Duodenal mucosa (tissue), 2 donors: ENCODE measurements around the gene CGGBP1.

Experiments
- H3K27ac ChIP-seq: one replicate; pipeline ENCODE4 v1.7.0; 2013; ENCODE audit warnings: low read depth, low read length
- H3K27me3 ChIP-seq, 2 donors: one replicate each; pipeline ENCODE4 v1.7.0; 2013; ENCODE audit warnings: low read length in 2 of 2, control low read depth in 1 of 2; ENCODE audit not compliant: insufficient read depth in 2 of 2, control insufficient read depth in 1 of 2
- H3K36me3 ChIP-seq, 2 donors: one replicate each; pipeline ENCODE4 v1.7.0; 2013; ENCODE audit warnings: low read length in 2 of 2, control low read depth in 1 of 2; ENCODE audit not compliant: insufficient read depth in 2 of 2, control insufficient read depth in 1 of 2
- H3K4me1 ChIP-seq, 2 donors: one replicate each; pipeline ENCODE4 v1.7.0; 2013; ENCODE audit warnings: low read length in 2 of 2, control low read depth in 1 of 2; ENCODE audit not compliant: insufficient read depth in 2 of 2, control insufficient read depth in 1 of 2
- H3K4me3 ChIP-seq, 2 donors: one replicate each; pipeline ENCODE4 v1.7.0; 2013; ENCODE audit warnings: low read length in 2 of 2, low read depth in 1 of 2
- H3K9ac ChIP-seq, 2 donors: one replicate each; pipeline ENCODE4 v1.7.0; 2013; ENCODE audit warnings: low read length in 2 of 2, low read depth in 1 of 2
- H3K9me3 ChIP-seq, 2 donors: one replicate each; pipeline ENCODE4 v1.7.0; 2013; ENCODE audit warnings: low read length in 2 of 2, control low read depth in 1 of 2; ENCODE audit not compliant: control insufficient read depth in 1 of 2

CGGBP1 gene

DNA sequence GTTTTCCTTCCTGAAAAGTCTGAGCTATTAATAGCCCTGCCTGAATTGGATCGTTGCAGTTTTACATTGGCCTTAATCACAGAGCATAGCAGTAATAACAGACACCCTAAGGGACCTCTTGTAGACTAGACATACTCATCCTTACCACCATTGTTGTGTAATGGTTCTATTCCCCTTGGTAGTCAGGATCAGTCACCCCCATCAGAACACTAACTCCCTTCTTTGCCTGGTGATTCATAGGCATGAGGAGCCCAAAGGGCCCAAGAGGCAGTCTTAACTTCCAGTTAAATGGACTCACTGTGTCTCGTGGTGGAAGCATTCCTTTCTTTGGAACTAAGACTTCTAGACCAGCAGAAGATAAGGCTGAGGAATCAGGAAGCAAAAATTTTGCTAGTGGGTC lies 20.2 kb downstream of the CGGBP1 start:
- Histone ChIP-seq H3K4me3 (no peak overlapping the region), H3K9me3 (no peaks in the 10 kb centered on the region), H3K36me3 (no peaks in the 10 kb centered on the region), H3K9ac (no peak overlapping the region), H3K4me1 (no peaks in the 10 kb centered on the region), H3K27ac (no peak overlapping the region), H3K27me3 (no peaks in the 10 kb centered on the region)

DNA sequence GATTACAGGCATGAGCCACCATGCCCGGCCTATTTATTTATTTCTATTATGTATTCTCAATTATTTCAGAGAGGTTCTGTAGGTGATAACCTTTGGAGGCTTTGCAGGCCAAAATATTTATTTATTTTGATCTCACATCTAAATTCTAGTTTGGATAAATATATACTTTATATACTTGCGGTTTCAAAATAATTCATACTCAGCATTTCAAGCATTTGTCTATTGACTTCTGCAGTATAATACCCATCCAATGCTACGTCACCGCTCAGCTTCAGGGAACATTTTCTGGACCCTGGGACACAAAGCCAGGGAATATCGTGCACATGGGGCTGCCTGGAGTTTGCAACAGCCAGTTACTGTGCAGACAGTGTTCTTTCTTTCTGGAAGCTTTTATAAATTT lies 22.6 kb downstream of the CGGBP1 start:
- H3K36me3 ChIP-seq: no peaks in the 10 kb centered on the region
- H3K4me3 ChIP-seq: no peak overlapping the region
- H3K27ac ChIP-seq: no peak overlapping the region
- H3K9me3 ChIP-seq: no peaks in the 10 kb centered on the region
- no peak overlapping the region for H3K9ac ChIP-seq
- no peaks in the 10 kb centered on the region for H3K27me3 ChIP-seq
- H3K4me1 ChIP-seq: no peaks in the 10 kb centered on the region

DNA sequence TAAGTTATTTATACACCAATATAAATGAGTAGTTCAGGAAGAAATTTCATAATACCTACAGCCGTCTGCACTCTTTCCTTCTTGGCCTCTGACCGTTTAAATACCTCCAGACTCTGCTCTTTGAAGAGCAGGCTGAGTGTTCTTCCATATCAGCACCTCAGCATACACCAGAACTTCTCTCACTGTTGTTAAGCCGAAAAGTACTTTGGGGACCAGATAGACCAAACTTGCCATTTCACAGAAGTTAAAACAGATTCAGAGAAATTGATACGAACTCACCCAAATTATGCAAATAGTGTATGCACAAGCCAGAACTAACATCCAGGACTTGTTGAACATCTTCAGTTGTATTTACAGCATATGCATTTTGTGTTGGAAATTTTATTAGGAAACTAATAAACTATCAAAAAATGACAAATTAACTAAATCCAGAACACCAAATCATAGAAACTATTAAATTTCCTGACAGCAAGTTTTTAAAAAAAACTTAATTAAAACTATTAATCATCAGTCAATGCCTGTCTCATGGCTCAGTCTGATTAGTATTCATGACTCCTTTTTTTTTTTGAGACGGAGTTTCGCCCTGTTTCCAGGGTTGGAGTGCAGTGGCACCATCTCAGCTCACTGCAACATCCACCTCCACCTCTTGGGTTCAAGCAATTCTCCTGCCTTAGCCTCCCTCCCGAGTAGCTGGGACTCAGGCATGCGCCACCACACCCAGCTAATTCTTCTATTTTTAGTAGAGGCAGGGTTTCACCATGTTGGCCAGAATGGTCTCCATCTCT lies 24.1 kb downstream of the CGGBP1 start:
- Histone ChIP-seq H3K9me3 (no peaks in the 10 kb centered on the region), H3K27me3 (no peaks in the 10 kb centered on the region), H3K36me3 (no peaks in the 10 kb centered on the region), H3K9ac (no peak overlapping the region), H3K4me3 (no peak overlapping the region), H3K27ac (no peak overlapping the region), H3K4me1 (no peaks in the 10 kb centered on the region)

DNA sequence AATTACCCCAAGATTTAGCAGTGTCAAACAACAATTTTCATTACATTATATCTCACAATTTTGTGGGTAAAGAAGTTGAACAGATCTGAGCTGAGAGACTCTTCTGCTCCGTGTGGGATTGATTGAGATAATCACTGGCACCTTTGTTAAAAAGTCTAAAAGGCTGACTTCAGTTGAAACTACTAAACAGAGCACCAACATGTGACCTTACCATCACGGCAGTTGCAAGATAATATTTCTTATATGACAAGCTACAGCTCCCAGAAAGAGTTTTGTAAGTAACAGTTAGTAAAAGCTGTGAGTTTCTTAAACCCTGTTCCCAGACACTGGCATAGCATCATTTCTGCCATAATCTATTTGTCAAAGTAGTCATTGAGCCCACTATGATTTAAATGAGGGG lies 25.0 kb downstream of the CGGBP1 start:
- no peaks in the 10 kb centered on the region for H3K36me3 ChIP-seq
- H3K4me1 ChIP-seq: no peaks in the 10 kb centered on the region
- no peak overlapping the region for H3K27ac ChIP-seq
- no peaks in the 10 kb centered on the region for H3K27me3 ChIP-seq
- H3K9ac ChIP-seq: no peak overlapping the region
- no peaks in the 10 kb centered on the region for H3K9me3 ChIP-seq
- H3K4me3 ChIP-seq: no peak overlapping the region

DNA sequence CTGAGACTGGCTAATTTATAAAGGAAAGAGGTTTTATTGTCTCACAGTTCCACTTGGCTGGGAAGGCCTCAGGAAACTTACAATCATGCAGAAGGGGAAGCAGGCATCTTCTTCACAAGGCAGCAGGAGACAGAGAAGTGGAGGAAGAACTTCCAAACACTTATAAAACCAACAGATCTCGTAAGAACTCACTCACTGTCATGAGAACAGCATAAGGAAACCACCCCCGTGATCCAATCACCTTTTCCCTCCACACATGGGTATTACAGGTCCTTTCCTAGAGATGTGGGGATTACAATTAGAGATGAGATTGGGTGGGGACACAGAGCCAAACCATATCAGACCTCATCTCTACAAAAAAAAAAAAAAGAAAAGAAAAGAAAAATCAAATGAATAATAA lies 25.7 kb downstream of the CGGBP1 start:
- H3K36me3 ChIP-seq: no peaks in the 10 kb centered on the region
- H3K4me3 ChIP-seq: no peak overlapping the region
- no peaks in the 10 kb centered on the region for H3K4me1 ChIP-seq
- H3K9me3 ChIP-seq: no peaks in the 10 kb centered on the region
- no peak overlapping the region for H3K27ac ChIP-seq
- H3K27me3 ChIP-seq: no peaks in the 10 kb centered on the region
- H3K9ac ChIP-seq: no peak overlapping the region

DNA sequence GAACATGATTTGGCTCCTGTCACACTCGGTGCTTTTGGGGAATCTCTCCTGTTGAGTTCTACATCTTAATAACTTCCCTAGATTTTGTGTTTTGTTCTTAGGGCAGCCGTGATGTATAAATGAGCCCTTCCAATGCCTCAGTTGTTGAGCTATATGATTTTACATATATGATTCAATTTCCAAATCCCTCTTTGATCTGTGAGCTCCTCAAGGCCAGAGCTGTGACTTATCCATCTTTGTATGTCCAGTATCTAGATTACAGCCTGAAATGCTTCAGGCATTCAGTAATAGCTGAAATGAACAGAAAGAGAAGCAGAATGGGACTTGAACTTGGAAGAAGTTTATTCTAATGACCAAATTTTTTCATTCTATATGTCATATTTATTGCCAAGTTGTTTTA lies 26.6 kb downstream of the CGGBP1 start:
- no peaks in the 10 kb centered on the region for H3K4me1 ChIP-seq
- no peaks in the 10 kb centered on the region for H3K36me3 ChIP-seq
- H3K9me3 ChIP-seq: no peaks in the 10 kb centered on the region
- H3K27ac ChIP-seq: no peak overlapping the region
- H3K27me3 ChIP-seq: no peaks in the 10 kb centered on the region
- peak overlapping the region; percentile 26 to 45 for H3K9ac ChIP-seq
- H3K4me3 ChIP-seq: peak overlapping the region; percentile 48 to 55

DNA sequence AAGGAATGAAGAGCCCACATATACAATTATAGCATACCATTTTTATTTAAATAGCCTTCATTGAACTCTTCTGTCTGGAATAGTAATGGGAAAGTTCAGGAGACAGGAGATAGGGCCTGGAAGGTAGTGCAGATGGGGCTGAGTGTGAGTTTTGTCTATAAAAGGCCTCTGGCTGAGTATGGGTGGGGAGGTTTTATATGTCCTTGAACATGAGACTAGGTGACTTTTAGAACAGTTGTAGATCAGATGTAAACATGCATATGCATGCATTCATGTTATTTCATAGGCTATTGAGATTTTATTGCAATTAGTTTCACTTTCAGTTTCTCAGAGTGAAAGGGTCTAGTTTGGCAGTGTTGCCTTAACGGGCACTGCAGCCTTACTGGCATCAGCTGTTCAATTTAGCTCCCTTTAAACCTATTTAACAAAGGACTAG lies 27.1 kb downstream of the CGGBP1 start:
- Histone ChIP-seq H3K4me3 (peak overlapping the region; percentile 48 to 55), H3K36me3 (no peaks in the 10 kb centered on the region), H3K4me1 (no peaks in the 10 kb centered on the region), H3K27me3 (no peaks in the 10 kb centered on the region), H3K9ac (peak overlapping the region; percentile 26 to 45), H3K9me3 (no peaks in the 10 kb centered on the region), H3K27ac (no peak overlapping the region)

DNA sequence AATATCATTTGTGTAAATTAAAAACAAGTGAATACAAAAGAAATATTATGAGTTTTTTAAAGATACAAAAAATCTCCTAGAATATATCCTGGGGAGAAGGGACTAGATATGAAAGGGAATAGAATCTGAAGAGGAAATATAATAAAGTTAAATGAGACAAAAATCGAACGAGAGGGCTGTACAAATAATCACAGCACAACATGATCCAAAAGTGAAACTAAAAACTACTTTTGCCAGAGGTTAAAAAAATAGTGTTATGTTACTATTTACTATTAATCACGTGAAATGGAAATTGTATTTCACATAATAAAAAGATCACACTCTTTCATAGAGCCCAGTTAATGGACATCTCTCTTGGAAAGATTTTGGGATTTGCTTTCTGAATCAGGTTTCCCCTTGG lies 28.6 kb downstream of the CGGBP1 start:
- Histone ChIP-seq H3K9ac (no peak overlapping the region), H3K4me1 (no peaks in the 10 kb centered on the region), H3K27me3 (no peaks in the 10 kb centered on the region), H3K9me3 (no peaks in the 10 kb centered on the region), H3K36me3 (no peaks in the 10 kb centered on the region), H3K4me3 (peak overlapping the region; percentile 37 to 50), H3K27ac (no peak overlapping the region)

DNA sequence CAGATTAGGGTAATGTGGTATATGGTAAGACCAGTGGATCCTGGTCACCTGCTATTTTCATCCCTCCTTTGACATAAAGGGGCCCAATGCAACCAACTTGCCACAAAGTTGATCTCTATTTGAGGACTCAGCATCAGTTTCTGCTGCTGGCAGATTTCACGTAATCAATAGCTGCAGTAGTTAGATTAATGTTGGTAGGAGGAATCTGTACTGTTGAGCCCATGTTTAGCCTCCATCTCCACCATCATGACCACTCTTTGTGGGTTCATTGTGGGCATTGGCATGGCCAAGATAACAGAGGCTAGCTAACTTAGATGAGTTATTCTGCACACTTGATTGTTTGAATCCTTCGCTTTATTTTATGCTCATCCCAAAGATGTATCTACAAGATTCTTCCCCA lies 29.9 kb downstream of the CGGBP1 start:
- H3K27me3 ChIP-seq: no peaks in the 10 kb centered on the region
- H3K27ac ChIP-seq: no peak overlapping the region
- H3K4me3 ChIP-seq: no peak overlapping the region
- H3K9me3 ChIP-seq: no peaks in the 10 kb centered on the region
- H3K9ac ChIP-seq: no peak overlapping the region
- no peaks in the 10 kb centered on the region for H3K36me3 ChIP-seq
- no peaks in the 10 kb centered on the region for H3K4me1 ChIP-seq

DNA sequence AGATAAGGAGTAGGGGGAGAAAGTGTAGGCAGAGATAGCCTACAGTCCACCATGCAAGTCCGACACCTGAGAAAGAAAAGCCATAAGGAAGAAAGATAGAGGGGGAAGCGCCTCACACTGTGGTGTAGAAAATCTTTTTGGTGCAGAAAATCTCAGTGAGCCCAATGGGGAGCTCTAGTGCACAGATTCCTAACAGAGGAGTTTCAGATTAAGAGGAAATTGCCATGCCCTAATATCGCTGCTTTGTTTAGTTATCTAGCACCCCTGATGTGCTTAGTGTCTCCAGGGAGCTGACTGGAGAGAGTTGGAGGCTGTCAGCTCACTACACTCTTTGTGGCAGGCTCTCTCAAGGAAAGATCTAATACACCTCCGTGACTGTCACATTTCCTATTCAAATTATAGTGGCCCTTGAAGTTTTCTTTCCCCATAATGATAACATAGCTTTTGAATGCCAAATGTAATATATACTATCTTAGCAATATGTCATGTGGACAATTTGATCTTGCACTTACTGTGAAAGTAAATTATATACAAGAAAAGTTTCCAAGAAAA lies 33.7 kb downstream of the CGGBP1 start:
- no peaks in the 10 kb centered on the region for H3K27me3 ChIP-seq
- no peaks in the 10 kb centered on the region for H3K36me3 ChIP-seq
- no peaks in the 10 kb centered on the region for H3K4me1 ChIP-seq
- no peak overlapping the region for H3K4me3 ChIP-seq
- no peak overlapping the region for H3K9ac ChIP-seq
- H3K27ac ChIP-seq: no peak overlapping the region
- H3K9me3 ChIP-seq: no peaks in the 10 kb centered on the region
